Muscle of arm (tissue), 12 donors: ENCODE data around the gene KIF1B. TPM values are rescaled to one million over a fixed set of nuclear protein-coding genes. Genes with fewer than 3 reads are reported as not detected.
"Not testable (repeated sequence)": the region's sequence is repeated elsewhere in the genome, so short reads cannot be mapped to it uniquely, and the experiment has no call there.

Source experiments
- DNase-seq: peaks from one replicate; pipeline ENCODE4 v3.0.0-alpha.2; 2013
- polyA plus RNA-seq, 12 donors: library from polyadenylated mRNA; unstranded; fragments of 120-200 nt; gene quantifications; one replicate each; pipeline ENCODE4 v1.2.1, GENCODE V29; 2013; ENCODE audit not compliant: insufficient read length in 12 of 12

KIF1B gene
- polyA plus RNA-seq, 12 donors, result 84.4 to 601 (median 199) TPM

GRCh38 chr1:10186331-10187025 lies 23.9 kb upstream of the KIF1B start:
- no peak for DNase-seq

GRCh38 chr1:10187026-10187334 lies 23.4 kb upstream of the KIF1B start:
- DNase-seq, result no peak

GRCh38 chr1:10188133-10188650 lies 22.2 kb upstream of the KIF1B start:
- DNase-seq, result no peak

- no peak for DNase-seq
Observed at GRCh38 chr1:10189659-10190058, 20.7 kb upstream of the KIF1B start.

GRCh38 chr1:10192263-10192662 lies 18.1 kb upstream of the KIF1B start:
- DNase-seq, result no peak

GRCh38 chr1:10193288-10193687 lies 17.1 kb upstream of the KIF1B start:
- DNase-seq, result no peak

- DNase-seq, result no peak
Observed at GRCh38 chr1:10195570-10195969, 14.8 kb upstream of the KIF1B start.

- DNase-seq, result peak; percentile 62
Observed at GRCh38 chr1:10196976-10197375, 13.4 kb upstream of the KIF1B start.

- DNase-seq, result no peak
Observed at GRCh38 chr1:10200620-10201019, 9.8 kb upstream of the KIF1B start.

- no peak for DNase-seq
Observed at GRCh38 chr1:10204003-10204642, 6.2 kb upstream of the KIF1B start.

- not testable (repeated sequence) for DNase-seq
Observed at GRCh38 chr1:10205206-10205605, 5.2 kb upstream of the KIF1B start.

- no peak for DNase-seq
Observed at GRCh38 chr1:10207810-10208209, 2.6 kb upstream of the KIF1B start.

- DNase-seq, result no peak
Observed at GRCh38 chr1:10208537-10208936, 1.8 kb upstream of the KIF1B start.

- DNase-seq, result no peak
Observed at GRCh38 chr1:10209590-10209904, 823 bp upstream of the KIF1B start.

- peak; percentile 90 for DNase-seq
Observed at GRCh38 chr1:10210841-10211804, 753 bp downstream of the KIF1B start.

- DNase-seq, result no peak
Observed at GRCh38 chr1:10211805-10212410, 1.5 kb downstream of the KIF1B start.

GRCh38 chr1:10212476-10212875 lies 2.1 kb downstream of the KIF1B start:
- DNase-seq, result no peak

- no peak for DNase-seq
Observed at GRCh38 chr1:10213186-10213705, 2.9 kb downstream of the KIF1B start.

GRCh38 chr1:10216090-10216749 lies 5.8 kb downstream of the KIF1B start:
- no peak for DNase-seq

- no peak for DNase-seq
Observed at GRCh38 chr1:10217748-10218441, 7.5 kb downstream of the KIF1B start.

GRCh38 chr1:10220200-10220599 lies 9.8 kb downstream of the KIF1B start:
- DNase-seq, result no peak
